DND-41 (cell line): ENCODE data around the gene GDA.

Source experiments
- ATAC-seq: fragments of 200-7000 bp; cut with Tn5 transposase; 3 replicates; pipeline ENCODE4 v1.9.1; 2021; ENCODE audit warnings: low read depth; ENCODE audit not compliant: insufficient read depth
- DNase-seq: peaks from one replicate; pipeline ENCODE4 v3.0.0-alpha.2; 2020
- H2AFZ ChIP-seq: 2 replicates; pipeline ENCODE4 v1.6.0; 2012; ENCODE audit warnings: low read depth, low read length
- H3K27ac ChIP-seq: 2 replicates; pipeline ENCODE4 v1.5.1; 2012; ENCODE audit warnings: low read length, inconsistent platforms
- H3K27me3 ChIP-seq: fragments of 200-600 bp; sonication (generic); 2 replicates; pipeline ENCODE4 v1.6.0; 2012; ENCODE audit warnings: low read length, mild to moderate bottlenecking, inconsistent platforms; ENCODE audit not compliant: insufficient read depth, poor library complexity
- H3K36me3 ChIP-seq: 2 replicates; pipeline ENCODE4 v1.5.1; 2012; ENCODE audit warnings: low read length, inconsistent platforms; ENCODE audit not compliant: insufficient read depth
- H3K4me1 ChIP-seq: 2 replicates; pipeline ENCODE4 v1.5.1; 2012; ENCODE audit warnings: mild to moderate bottlenecking, low read length; ENCODE audit not compliant: insufficient read depth
- H3K4me2 ChIP-seq: 2 replicates; pipeline ENCODE4 v1.6.0; 2012; ENCODE audit warnings: mild to moderate bottlenecking, moderate library complexity, low read length, inconsistent platforms; ENCODE audit not compliant: insufficient read depth
- H3K4me3 ChIP-seq, 2 experiments: fragments of 200-600 bp in 1 of 2; shearing (Covaris generic) in 1 of 2; 2 replicates each; pipeline ENCODE4 v1.5.1; 2012 to 2016; ENCODE audit warnings: inconsistent platforms in 2 of 2, low read length in 2 of 2, mild to moderate bottlenecking in 2 of 2, low read depth in 1 of 2, moderate library complexity in 1 of 2
- H3K79me2 ChIP-seq: 2 replicates; pipeline ENCODE4 v1.6.0; 2012; ENCODE audit warnings: low read length, inconsistent platforms; ENCODE audit not compliant: insufficient read depth
- H3K9ac ChIP-seq: 2 replicates; pipeline ENCODE4 v1.6.0; 2012; ENCODE audit warnings: low read depth, mild to moderate bottlenecking, inconsistent platforms, low read length, moderate library complexity
- H3K9me3 ChIP-seq: 2 replicates; pipeline ENCODE4 v1.5.1; 2012; ENCODE audit warnings: low read length, moderate library complexity, mild to moderate bottlenecking, inconsistent platforms; ENCODE audit not compliant: insufficient read depth, severe bottlenecking
- H4K20me1 ChIP-seq: 2 replicates; pipeline ENCODE4 v1.6.0; 2012; ENCODE audit warnings: low read length; ENCODE audit not compliant: insufficient read depth
- CTCF ChIP-seq: IDR thresholded peaks from 2 replicates; pipeline ENCODE4 v1.5.1; 2012; ENCODE audit warnings: borderline replicate concordance, low read length, moderate library complexity, mild to moderate bottlenecking; ENCODE audit not compliant: poor library complexity, severe bottlenecking; ENCODE audit errors: extremely low read depth
- EZH2 ChIP-seq: IDR thresholded peaks from 3 replicates; pipeline ENCODE4 v1.6.1; 2012; ENCODE audit warnings: borderline replicate concordance, low read depth, mild to moderate bottlenecking, moderate library complexity, low read length, inconsistent platforms; ENCODE audit not compliant: severe bottlenecking

GDA gene

GRCh38 chr9:72132052-72132451 is 17.2 kb upstream of the GDA start:
- Histone ChIP-seq H3K79me2 (no peaks in the 10 kb centered on the region), H3K9me3 (no peaks in the 10 kb centered on the region), H3K4me3 (no peak overlapping the region), H3K27ac (no peak overlapping the region), H2AFZ (no peak overlapping the region), H3K27me3 (no peaks in the 10 kb centered on the region), H3K9ac (no peak overlapping the region), H3K4me2 (no peak overlapping the region), H4K20me1 (no peaks in the 10 kb centered on the region), H3K36me3 (no peaks in the 10 kb centered on the region), H3K4me1 (no peaks in the 10 kb centered on the region)
- TF ChIP-seq EZH2 (no peak), CTCF (no peak)
- ATAC-seq = no peak
- no peak for DNase-seq

- H3K36me3 ChIP-seq = no peaks in the 10 kb centered on the region
- no peak overlapping the region for H3K9ac ChIP-seq
Measured at GRCh38 chr9:72133365-72134035, 15.7 kb upstream of the GDA start.

GRCh38 chr9:72134801-72135200 is 14.4 kb upstream of the GDA start:
- Histone ChIP-seq H3K4me3 (no peak overlapping the region), H3K36me3 (no peaks in the 10 kb centered on the region), H3K4me2 (no peak overlapping the region), H3K9me3 (no peaks in the 10 kb centered on the region), H3K79me2 (no peaks in the 10 kb centered on the region), H4K20me1 (no peaks in the 10 kb centered on the region), H3K27me3 (peaks cover 5% of the 10 kb centered on the region), H3K27ac (no peak overlapping the region), H2AFZ (no peak overlapping the region), H3K9ac (no peak overlapping the region), H3K4me1 (no peaks in the 10 kb centered on the region)
- DNase-seq (no peak), ATAC-seq (no peak)
- no peak for TF ChIP-seq EZH2
- TF ChIP-seq CTCF = no peak

More at GRCh38 chr9:72133365-72134035, 15.7 kb upstream of the GDA start:
- H4K20me1 ChIP-seq = no peaks in the 10 kb centered on the region
- DNase-seq (no peak), ATAC-seq (no peak)
- H3K4me3 ChIP-seq = no peak overlapping the region
- H3K79me2 ChIP-seq = no peaks in the 10 kb centered on the region
- TF ChIP-seq CTCF (no peak), EZH2 (no peak)
- H3K4me2 ChIP-seq = no peak overlapping the region
- no peak overlapping the region for H3K27ac ChIP-seq
- H2AFZ ChIP-seq = no peak overlapping the region
- H3K27me3 ChIP-seq = peaks cover 4% of the 10 kb centered on the region
- no peaks in the 10 kb centered on the region for H3K9me3 ChIP-seq
- H3K4me1 ChIP-seq = no peaks in the 10 kb centered on the region
